NCI-H460 (cell line): ENCODE measurements around the gene UTRN. TPM values are rescaled to one million over a fixed set of nuclear protein-coding genes. Genes with fewer than 3 reads are reported as not detected.

Experiments
- DNase-seq: peaks from one replicate; pipeline ENCODE4 v3.0.0-alpha.2; 2016; ENCODE audit warnings: low read depth; ENCODE audit errors: extremely low read depth
- total RNA-seq: library from RNA; depleted of rRNA; stranded (reverse); fragments of >200 nt; shearing (Covaris generic); gene quantifications from 2 replicates; pipeline ENCODE4 v1.2.3, GENCODE V29; 2014

The UTRN gene
- total RNA-seq, 1 experiment from 2014 or later, result 29.5 TPM

- DNase-seq, result no peak
Observed at GRCh38 chr6:144307880-144308279, 22.7 kb downstream of the UTRN start.

DNA sequence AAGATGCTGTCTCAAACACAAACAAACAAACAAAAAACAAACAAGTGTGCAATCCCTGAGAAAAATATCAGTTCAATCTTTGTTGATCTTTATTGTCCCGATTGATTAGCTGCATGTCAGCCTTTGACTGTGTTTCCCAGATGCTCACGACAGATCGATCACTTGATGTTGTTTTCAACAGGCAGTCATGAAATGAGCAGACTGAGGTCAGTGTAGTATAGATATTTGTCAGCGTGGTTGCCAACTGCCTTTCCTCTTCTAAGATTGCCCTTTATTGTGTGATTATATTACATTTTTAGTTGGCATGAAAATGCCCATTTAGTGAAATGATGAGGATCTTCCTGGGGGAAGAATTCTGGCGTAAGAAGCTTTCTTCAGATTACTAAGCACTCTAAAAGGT, 25.6 kb downstream of the UTRN start:
- DNase-seq, result no peak

DNA sequence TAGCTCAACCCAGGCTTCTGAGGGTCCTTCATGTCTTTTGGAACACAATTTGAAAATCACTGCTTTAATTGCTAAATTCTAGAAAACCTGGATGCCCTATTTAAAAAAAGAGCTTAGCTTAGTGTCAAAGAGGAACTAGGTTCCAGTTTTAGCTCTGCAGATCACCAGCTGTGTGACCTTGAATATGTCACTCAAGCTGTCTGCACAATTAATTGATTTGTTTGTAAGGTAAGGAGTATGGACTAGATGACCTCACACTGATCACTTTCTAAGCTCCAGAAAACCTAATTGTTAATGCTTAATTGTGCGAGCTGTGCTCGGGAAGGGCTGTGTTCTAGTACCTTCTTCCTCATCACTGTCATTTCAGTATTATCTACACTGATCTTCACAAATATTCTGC, 26.2 kb downstream of the UTRN start:
- no peak for DNase-seq

GRCh38 chr6:144314003-144314485, 28.9 kb downstream of the UTRN start:
- DNase-seq, result no peak

DNA sequence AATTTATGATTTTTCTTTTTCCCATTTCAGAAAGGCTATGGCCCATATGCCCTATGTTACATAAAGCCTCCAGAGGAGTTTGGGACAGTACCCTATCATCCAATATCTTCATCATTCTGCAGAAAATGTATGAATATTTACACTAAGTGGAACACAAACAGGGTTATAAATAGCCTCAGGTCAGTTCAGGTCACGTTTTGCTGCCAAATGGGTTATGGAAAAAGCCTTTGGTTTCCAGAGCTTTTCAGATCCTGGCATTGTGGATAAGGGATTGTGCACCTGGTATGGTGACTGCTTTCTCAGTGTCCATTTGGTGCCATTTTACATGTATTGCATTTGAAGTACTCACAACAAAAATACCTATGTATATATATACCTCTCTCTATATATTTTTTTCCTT, 29.4 kb downstream of the UTRN start:
- no peak for DNase-seq

- DNase-seq, result no peak
Observed at GRCh38 chr6:144315226-144315980, 30.3 kb downstream of the UTRN start.

- DNase-seq, result no peak
Observed at GRCh38 chr6:144315981-144316861, 31.1 kb downstream of the UTRN start.

GRCh38 chr6:144316862-144317195, 31.7 kb downstream of the UTRN start:
- no peak for DNase-seq

DNA sequence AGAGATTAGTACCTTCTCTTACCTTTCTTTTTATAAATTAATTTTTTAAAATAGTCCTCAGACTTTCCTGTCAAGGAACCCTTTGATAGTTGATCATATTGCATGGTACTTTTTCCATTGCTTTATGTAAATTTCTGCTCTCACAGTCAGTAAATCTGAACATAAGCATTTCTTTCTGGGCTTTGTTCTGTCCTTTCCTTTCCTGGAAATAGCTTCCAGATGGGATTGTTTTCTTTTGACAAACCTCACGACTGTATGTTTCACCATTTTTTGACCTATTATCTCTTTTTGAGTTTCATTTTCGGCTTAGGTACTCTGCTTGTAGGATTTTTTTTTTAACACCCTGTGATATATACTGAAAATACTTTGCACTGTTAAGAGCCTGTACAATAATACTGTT, 32.6 kb downstream of the UTRN start:
- no peak for DNase-seq

GRCh38 chr6:144319211-144319610, 34.1 kb downstream of the UTRN start:
- no peak for DNase-seq

- no peak for DNase-seq
Observed at GRCh38 chr6:144320741-144321140, 35.6 kb downstream of the UTRN start.

DNA sequence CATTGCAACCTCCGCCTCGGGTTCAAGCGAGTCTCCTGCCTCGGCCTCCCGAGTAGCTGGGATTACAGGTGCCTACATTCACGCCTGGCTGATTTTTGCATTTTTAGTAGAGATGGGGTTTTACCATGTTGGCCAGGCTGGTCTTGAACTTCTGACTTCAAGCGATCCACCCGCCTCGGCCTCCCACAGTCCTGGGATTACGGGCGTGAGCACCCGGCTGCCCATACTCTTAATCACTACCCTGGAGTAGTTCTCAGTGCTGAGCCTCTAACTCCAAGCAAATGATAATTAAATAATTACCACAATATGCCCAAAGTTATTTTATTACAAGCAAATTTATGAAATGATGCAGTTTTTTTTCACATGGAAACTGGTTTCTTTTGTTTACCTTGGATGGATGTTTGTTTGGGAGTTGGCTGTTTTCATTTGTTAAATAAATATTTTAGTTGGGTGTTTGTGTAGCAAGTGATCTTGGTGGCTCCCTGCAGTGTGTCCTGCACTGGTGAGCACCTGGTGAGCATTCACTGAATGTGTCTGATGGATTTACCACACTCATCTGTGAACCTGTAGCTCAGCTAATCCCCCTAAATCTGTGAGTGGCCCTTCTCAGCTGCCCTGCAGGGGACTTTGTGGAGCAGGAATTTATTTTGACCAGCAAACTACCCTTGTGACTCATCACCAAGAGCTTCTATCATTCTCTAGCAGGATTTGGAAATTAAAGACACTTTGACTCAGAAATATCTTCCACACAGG, 36.9 kb downstream of the UTRN start:
- no peak for DNase-seq

- no peak for DNase-seq
Observed at GRCh38 chr6:144325232-144325631, 40.1 kb downstream of the UTRN start.

GRCh38 chr6:144326393-144326792, 41.3 kb downstream of the UTRN start:
- no peak for DNase-seq

GRCh38 chr6:144327081-144327480, 41.9 kb downstream of the UTRN start:
- DNase-seq, result no peak

- DNase-seq, result no peak
Observed at GRCh38 chr6:144330017-144330987, 45.2 kb downstream of the UTRN start.

- no peak for DNase-seq
Observed at GRCh38 chr6:144331491-144331969, 46.4 kb downstream of the UTRN start.

GRCh38 chr6:144332177-144332576, 47.0 kb downstream of the UTRN start:
- no peak for DNase-seq

DNA sequence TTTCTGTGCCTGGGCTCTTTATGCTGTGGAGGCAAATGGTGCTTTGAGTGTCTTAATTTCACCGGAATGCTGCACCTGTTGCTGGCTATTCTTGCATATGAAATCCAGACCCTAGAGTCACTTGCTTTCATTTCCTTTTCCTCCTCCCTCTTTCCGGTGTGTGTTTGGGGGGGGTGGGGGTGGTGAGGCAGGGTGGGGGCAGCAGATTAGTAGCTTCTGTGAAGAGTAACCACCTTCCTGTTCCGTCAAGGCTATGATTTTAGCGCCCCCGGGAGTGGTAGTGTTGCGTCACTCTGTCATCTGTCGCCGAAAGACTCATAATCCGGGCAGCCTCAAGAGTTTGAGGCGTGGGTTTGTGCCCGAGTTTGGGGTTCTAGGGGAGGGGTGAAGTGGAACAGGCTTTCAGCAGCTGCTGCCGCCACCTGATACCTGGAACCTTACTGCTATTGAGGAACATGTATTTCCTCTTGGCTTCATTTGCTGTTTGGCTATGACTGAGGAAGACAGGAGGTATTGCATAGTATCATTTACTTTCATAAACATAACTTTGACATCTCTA, 49.1 kb downstream of the UTRN start:
- DNase-seq, result no peak
